NCI-H128 (cell line): ENCODE results near the gene NREP.
A peak's percentile ranks its signal among the peaks of the same experiment; 100 is the strongest.
"Not testable (repeated sequence)": the region's sequence is repeated elsewhere in the genome, so short reads cannot be mapped to it uniquely, and the experiment has no call there.

Source experiments
- DNase-seq: peaks from one replicate; lab custom pipeline; 2025; ENCODE audit not compliant: unreplicated experiment; lab: John Stamatoyannopoulos, UW

Gene NREP

DNA sequence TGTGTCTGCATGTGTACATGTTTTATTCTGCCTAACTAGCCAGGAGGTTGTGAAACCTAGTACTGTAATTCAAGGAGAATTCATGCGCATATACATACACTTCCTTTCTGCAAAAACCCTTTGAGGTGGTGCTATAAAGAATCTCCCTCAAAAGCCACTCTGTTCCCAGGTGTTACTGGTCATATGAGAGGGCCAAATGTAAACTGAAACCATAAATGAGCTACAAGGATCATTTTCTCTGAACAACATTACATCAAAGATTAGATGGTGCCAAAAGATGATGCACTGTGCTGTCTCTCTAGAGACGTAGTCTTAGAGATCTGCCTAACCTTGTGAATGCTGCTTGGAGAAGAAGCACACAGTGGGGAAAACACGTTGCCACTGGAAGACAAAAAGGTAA lies 15.7 kb downstream of the NREP start:
- peak; percentile 32 for DNase-seq

- no peak for DNase-seq
Observed at GRCh38 chr5:111739416-111739815, 17.6 kb downstream of the NREP start.

GRCh38 chr5:111738118-111738517 lies 18.9 kb downstream of the NREP start:
- no peak for DNase-seq

DNA sequence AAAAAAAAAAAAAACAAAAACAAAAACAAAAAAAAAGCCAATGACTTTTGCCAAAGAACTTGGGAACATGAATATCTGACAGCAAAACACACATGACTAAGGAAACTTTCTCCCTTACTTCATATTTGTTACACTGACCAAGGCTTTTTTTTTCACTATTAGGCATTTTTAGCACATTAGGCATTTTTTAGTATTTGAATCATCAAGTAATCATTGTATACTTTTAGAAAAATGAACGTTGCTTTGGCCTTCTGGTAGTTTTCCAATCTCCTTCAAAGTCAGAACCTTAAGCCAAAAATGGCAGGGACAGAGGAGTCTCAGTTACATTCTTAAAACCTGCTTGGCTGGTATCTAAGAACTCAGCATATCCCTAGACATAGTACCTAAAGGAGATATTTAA lies 19.3 kb downstream of the NREP start:
- DNase-seq: no peak

- no peak for DNase-seq
Observed at GRCh38 chr5:111735583-111736270, 21.3 kb downstream of the NREP start.

- no peak for DNase-seq
Observed at GRCh38 chr5:111734597-111734996, 22.4 kb downstream of the NREP start.

DNA sequence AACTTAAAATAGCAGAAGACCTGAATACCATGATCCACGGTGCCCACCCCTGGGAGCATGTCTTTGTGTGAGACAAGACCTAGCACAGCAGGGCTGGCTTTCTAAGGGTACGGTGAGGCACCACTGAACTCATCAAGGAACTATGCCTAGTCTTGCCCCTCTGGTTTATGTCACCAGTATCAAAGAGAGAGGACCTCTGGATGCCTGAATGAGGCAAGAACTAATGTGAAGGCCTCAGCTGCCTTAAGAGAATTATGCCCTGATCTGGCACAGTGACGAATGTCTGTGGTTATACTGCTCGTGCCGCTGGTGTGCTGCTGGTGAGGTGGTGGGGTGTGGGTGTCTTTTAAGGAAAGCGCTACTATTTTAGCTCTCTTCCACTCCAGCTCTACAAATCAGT lies 23.0 kb downstream of the NREP start:
- no peak for DNase-seq

- DNase-seq: no peak
Observed at GRCh38 chr5:111733571-111733970, 23.4 kb downstream of the NREP start.

- no peak for DNase-seq
Observed at GRCh38 chr5:111731638-111732037, 25.4 kb downstream of the NREP start.

- DNase-seq: no peak
Observed at GRCh38 chr5:111730659-111731382, 26.2 kb downstream of the NREP start.

DNA sequence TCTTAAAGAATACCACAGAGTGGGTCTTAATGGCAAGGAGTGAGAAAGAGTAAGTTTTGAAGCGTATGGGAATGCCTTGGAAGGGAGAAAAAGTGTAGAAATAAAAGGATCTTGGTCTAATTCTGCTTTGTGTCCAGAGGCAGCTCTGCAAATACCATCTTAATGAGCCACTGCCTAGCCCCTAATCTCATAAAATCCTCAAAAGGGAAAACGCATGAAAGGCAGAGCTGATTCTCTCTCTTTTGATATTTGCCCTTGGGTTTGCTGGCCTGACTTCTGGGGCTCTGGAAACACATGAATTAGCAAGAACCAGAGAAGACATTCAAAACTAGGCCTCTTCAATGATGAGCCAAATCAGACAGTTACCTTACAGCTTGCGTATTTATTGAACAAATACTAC lies 28.1 kb downstream of the NREP start:
- DNase-seq: no peak

GRCh38 chr5:111726986-111727385 lies 30.0 kb downstream of the NREP start:
- DNase-seq: no peak

DNA sequence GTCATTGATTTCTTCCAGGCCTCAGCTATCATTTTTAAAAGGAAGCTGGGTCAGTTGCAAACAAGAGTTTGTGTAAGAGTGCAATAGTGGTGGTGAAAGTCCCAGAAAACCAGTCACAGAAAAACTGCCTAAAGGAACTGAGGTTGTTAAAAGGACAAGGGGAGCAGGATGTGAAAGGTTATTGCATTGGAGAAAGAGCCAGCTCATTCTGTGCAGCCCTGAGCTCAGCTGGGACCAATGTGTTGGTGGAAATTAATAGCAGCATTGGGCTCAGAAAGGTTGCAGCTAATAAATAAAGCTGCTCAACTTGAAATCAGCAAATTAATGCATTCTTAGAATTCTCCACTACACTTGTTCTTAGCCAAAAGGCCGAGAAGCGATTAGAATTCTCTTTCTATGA lies 34.9 kb downstream of the NREP start:
- DNase-seq: no peak

DNA sequence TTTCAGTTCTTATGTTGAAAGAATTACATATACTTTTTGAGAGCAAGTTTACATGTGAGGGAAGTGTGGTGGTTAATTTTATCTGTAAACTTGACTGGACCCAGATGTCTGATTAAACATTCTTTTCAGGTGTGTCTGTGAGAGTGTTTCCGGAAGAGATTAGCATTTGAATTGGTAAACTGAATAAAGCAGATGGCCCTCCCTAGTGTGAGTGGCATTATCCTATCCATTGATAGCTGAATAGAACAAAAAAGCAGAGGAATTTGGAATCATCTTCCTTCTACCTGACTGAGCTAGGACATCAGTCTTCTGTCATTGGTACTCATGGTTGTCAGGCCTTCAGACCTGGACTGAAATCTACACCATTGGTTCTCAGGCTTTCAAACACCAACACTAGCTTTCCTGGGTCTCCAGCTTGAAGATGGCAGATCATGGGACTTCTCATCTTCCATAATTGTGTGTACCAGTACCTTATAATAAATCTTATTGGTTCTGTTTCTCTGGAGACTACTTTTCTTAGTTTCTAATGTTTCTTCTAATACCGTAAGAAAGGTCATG lies 36.6 kb downstream of the NREP start:
- no peak for DNase-seq

- no peak for DNase-seq
Observed at GRCh38 chr5:111719773-111720172, 37.2 kb downstream of the NREP start.

- not testable (repeated sequence) for DNase-seq
Observed at GRCh38 chr5:111716789-111717188, 40.2 kb downstream of the NREP start.

DNA sequence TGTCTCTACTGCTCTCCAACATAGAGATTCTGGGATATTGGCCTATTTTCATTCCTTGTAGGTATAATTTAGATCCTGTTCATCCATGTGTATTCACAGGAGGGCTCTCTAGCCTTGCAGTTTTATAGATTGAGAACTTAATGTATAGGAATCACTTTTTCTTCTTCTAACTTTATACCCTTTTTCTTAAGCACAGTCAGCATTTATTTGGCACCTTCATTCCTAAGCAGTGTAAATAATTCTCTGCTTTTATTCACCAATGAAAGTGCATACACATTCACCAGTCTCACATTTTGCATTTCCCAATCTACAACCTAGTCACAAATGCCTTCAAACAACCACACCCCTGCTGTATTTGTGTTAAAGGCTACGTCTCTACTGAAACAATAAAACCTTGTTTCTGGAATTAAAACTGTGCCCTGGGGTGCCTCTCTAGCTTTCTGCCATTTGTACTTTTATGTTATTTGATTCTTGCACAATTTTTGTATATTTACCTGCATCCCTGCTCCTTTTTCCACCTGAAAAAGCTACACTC lies 49.3 kb downstream of the NREP start:
- no peak for DNase-seq

GRCh38 chr5:111706345-111706744 lies 50.6 kb downstream of the NREP start:
- no peak for DNase-seq

GRCh38 chr5:111704452-111705085 lies 52.4 kb downstream of the NREP start:
- DNase-seq: no peak

GRCh38 chr5:111703662-111704061 lies 53.3 kb downstream of the NREP start:
- no peak for DNase-seq

DNA sequence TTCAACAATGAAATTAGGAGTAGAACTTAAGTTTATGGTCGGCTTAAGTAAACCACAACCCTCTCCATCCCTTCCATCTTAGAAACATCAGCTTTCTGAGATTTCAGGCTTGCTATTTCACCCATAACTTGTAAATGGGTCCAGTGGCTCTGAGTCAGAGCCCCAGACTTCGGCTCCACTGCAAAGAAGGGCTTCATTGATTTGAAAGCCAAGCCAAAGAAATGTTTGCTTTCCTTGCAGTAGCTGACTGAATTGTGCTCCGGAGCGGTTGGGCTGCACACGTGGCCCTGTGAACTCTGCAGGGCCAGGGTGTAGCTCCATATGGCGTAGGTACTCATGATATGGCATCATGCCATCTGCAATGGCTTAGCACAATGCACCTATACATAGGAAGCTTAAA lies 57.0 kb downstream of the NREP start:
- DNase-seq: no peak

GRCh38 chr5:111699324-111699723 lies 57.7 kb downstream of the NREP start:
- DNase-seq: no peak
